ENCODE measurements around the gene PPP2R2B.

PPP2R2B gene

GRCh38 chr5:146827901-146828300 is 50.7 kb downstream of the PPP2R2B start:
- no peak for DNase-seq (ENCODE audit: low spot score)

GRCh38 chr5:146825033-146825432 is 53.5 kb downstream of the PPP2R2B start:
- DNase-seq (ENCODE audit: low spot score) = peak; percentile 67

- no peak for DNase-seq (ENCODE audit: low spot score)
These were observed 56.8 kb downstream of the PPP2R2B start for GRCh38 chr5:146821732-146822131.

GRCh38 chr5:146820987-146821386 is 57.6 kb downstream of the PPP2R2B start:
- DNase-seq (ENCODE audit: low spot score) = no peak

- DNase-seq (ENCODE audit: low spot score) = no peak
These were observed 59.7 kb downstream of the PPP2R2B start for GRCh38 chr5:146818822-146819221.

- DNase-seq (ENCODE audit: low spot score) = no peak
These were observed 60.6 kb downstream of the PPP2R2B start for GRCh38 chr5:146817973-146818372.

- no peak for DNase-seq (ENCODE audit: low spot score)
These were observed 61.7 kb downstream of the PPP2R2B start for GRCh38 chr5:146816775-146817387.

- DNase-seq (ENCODE audit: low spot score) = no peak
These were observed 63.1 kb downstream of the PPP2R2B start for GRCh38 chr5:146815411-146815810.

- no peak for DNase-seq (ENCODE audit: low spot score)
These were observed 65.0 kb downstream of the PPP2R2B start for GRCh38 chr5:146813346-146814157.

- DNase-seq (ENCODE audit: low spot score) = no peak
These were observed 73.5 kb downstream of the PPP2R2B start for GRCh38 chr5:146805081-146805480.

- DNase-seq (ENCODE audit: low spot score) = no peak
These were observed 75.5 kb downstream of the PPP2R2B start for GRCh38 chr5:146802945-146803522.

GRCh38 chr5:146799671-146800070 is 78.9 kb downstream of the PPP2R2B start:
- no peak for DNase-seq (ENCODE audit: low spot score)

- no peak for DNase-seq (ENCODE audit: low spot score)
These were observed 79.3 kb downstream of the PPP2R2B start for GRCh38 chr5:146799231-146799630.

- no peak for DNase-seq (ENCODE audit: low spot score)
These were observed 80.9 kb downstream of the PPP2R2B start for GRCh38 chr5:146797658-146798057.

- DNase-seq (ENCODE audit: low spot score) = no peak
These were observed 81.6 kb downstream of the PPP2R2B start for GRCh38 chr5:146796911-146797310.

GRCh38 chr5:146796144-146796543 is 82.4 kb downstream of the PPP2R2B start:
- DNase-seq (ENCODE audit: low spot score) = no peak

- no peak for DNase-seq (ENCODE audit: low spot score)
These were observed 84.1 kb downstream of the PPP2R2B start for GRCh38 chr5:146794326-146795029.

GRCh38 chr5:146793709-146794108 is 84.8 kb downstream of the PPP2R2B start:
- DNase-seq (ENCODE audit: low spot score) = no peak

- no peak for DNase-seq (ENCODE audit: low spot score)
These were observed 87.1 kb downstream of the PPP2R2B start for GRCh38 chr5:146791471-146791870.

- no peak for DNase-seq (ENCODE audit: low spot score)
These were observed 88.6 kb downstream of the PPP2R2B start for GRCh38 chr5:146789712-146790653.

- no peak for DNase-seq (ENCODE audit: low spot score)
These were observed 89.7 kb downstream of the PPP2R2B start for GRCh38 chr5:146788898-146789297.

- no peak for DNase-seq (ENCODE audit: low spot score)
These were observed 93.5 kb downstream of the PPP2R2B start for GRCh38 chr5:146785065-146785464.

Data from ecto neural progenitor cell (in vitro differentiated cells).